HG02970 (cell line): ENCODE results near the gene SPAG16.
"Not testable (repeated sequence)": the region's sequence is repeated elsewhere in the genome, so short reads cannot be mapped to it uniquely, and the experiment has no call there.

Experiments
- ATAC-seq: cut with Tn5 transposase; IDR thresholded peaks from one replicate; pipeline ENCODE4 v1.9.1; 2021; ENCODE audit warnings: mild to moderate bottlenecking, moderate library complexity, moderate number of reproducible peaks; ENCODE audit not compliant: unreplicated experiment, low FRiP score

The SPAG16 gene

DNA sequence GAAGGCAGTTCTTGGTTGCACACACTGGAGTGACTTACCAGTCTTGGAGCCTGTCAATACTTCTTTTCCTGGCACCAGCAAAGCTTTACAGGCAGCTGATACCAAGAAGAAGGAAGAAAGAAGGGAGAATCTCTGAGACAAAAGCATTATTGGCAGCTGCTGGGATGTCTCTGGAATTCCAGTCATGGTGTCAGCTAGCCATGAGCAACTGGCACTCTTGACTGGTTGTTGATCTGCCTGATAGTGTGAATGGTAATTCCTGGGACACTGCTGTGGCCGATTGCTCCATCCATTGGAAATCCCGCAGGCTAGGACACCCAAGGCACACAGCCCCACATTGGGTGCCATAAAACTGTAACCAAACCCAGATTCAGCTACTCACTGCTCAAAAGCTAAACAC, 17.8 kb upstream of the SPAG16 start:
- ATAC-seq, result no peak

DNA sequence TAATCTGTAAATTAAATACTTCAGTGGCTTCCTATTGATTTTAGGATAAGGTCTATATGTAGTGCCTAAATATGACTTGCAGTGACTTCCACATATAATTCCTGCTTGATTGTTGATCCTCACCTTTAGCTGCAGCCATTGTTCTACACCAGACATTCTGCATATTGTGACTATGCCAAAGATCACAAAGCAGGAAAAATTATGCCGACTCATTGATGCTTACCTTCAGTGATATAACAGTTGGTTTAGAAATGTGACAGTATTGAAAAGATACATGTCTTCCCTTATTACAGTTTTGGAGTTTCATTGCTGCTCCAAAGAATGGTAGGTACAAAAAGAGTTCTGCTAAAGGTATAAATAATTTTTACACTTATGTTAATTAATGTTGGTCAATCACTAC, 12.3 kb upstream of the SPAG16 start:
- ATAC-seq, result no peak

DNA sequence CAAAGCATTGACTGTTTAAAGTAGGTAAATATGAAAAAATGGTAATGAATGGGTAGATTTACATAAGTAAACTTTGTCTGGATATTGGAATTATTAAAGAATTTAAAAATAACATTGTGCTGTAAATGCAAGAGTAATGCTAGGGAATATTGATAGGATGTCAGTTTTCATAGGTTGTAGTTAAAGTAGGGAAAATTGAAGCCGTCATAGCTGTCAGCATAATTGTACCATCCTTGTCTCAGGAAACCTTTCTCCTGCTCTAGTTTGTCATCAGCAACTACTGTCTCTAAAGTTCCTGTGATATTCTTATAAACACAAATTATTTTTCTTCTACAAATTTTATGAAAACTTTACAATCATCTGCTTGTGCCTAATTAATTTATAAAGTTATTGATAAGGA, 10.1 kb upstream of the SPAG16 start:
- no peak for ATAC-seq

DNA sequence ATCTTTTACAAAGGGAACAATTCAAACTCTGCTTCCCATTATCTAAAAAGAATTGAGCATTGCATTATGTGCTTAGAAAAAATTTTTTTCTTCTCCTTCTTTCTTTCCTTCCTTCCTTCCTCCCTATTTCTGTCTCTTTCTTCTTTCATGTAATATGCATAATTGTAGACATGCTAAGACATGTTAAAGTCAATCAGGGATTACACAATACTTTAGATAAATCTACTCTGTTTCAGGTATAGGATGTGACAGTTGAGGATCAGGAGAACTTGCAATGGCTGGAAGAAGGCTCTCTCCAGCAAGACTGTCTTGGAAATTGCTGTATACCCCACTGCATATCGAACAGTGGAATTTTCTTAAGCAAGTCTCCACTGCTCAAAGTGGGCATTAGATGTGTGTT, 9.0 kb upstream of the SPAG16 start:
- no peak for ATAC-seq

DNA sequence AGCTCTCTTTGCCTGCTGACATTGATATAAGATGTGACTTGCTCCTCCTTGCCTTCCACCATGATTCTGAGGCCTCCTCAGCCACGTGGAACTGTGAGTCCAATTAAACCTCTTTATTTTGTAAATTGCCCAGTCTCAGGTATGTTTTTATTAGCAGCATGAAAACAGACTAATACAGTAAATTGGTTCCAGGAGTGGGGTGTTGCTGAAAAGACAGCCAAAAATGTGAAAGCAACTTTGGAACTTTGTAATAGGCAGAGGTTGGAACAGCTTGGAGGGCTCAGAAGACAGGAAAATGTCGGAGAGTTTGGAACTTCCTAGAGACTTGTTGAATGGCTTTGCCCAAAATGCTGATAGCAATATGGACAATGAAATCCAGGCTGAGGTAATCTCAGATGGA, 7.1 kb upstream of the SPAG16 start:
- not testable (repeated sequence) for ATAC-seq

DNA sequence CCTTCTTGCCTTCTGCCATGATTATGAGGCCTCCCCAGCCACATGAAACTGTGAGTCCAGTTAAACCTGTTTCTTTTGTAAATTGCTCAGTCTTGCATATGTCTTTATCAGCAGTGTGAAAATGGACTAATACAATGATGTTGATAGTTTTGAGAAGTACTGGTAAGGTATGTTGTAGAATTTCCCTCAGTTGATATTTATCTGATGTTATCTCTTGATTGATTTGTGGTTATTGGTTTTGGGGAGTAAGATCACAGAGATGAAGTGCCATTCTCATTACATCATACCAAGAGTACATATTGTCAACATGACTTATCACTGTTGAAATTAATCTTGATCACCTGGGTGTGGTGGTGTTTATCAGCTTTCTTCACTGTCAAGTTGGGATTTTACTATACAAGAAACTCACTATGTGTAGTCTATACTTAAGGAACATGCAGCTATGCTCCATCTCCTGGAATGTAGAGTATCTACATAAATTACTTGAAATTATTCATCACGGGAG, 5.1 kb upstream of the SPAG16 start:
- no peak for ATAC-seq

DNA sequence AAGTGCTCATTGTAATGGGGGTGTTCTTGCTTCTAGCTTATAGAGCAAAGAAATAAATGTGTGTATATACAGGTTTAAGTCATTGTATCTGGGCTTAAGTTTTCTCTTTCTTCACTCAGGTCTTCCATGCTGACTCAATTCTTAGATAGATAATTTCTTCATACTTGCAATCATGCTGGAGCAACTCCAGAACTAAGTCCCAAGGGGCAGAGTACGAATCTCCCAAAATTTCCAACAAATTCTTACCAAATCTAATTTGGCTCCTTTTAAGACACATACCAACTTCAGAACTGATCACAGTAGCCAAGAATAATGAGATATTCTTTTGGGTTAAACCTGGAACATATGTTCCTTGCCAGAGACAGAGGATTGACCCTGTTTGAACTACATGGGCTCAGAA, 4.3 kb upstream of the SPAG16 start:
- no peak for ATAC-seq

DNA sequence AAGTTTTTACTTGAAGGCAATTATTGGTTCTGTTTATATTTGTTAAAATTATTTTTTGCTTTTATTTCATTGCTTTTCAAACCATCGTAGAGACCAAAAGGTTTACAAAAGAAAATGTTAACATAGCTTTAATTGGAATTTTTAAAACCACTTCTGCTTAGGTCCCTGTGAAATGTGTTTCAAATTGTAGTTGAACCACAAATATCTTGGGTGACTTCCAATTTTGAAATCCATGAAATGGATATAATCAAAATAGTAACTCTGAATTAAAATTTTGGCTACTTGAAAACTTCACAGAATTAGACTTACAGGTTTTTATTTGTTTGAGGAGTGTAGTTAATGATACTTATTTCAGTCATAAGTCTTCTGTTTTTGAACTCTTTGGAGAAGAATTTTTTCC, 3.1 kb upstream of the SPAG16 start:
- ATAC-seq, result no peak

- ATAC-seq, result no peak
Observed at GRCh38 chr2:213285404-213285803, 1.1 kb downstream of the SPAG16 start.

DNA sequence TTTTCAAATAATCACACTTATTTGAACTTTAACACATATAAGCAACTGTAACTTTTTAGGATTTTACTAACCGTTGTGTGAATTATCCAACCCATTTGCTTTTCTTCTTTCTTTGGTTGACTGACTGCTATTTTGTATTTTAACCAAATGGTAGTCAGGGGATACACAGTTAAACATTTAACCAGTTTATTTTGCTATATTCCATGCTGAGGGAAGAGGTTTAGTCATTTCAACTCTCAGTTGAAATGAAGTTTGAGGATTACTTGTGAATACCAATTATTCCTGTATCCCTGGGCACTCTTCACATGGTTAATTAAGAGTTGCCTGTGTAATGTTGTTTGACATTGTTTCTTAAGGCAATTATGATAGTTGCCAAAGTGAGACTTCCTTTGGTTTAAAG, 1.9 kb downstream of the SPAG16 start:
- ATAC-seq, result no peak

- ATAC-seq, result no peak
Observed at GRCh38 chr2:213288913-213289700, 4.8 kb downstream of the SPAG16 start.

- ATAC-seq, result no peak
Observed at GRCh38 chr2:213290501-213290900, 6.2 kb downstream of the SPAG16 start.

- ATAC-seq, result no peak
Observed at GRCh38 chr2:213296270-213296669, 12.0 kb downstream of the SPAG16 start.

DNA sequence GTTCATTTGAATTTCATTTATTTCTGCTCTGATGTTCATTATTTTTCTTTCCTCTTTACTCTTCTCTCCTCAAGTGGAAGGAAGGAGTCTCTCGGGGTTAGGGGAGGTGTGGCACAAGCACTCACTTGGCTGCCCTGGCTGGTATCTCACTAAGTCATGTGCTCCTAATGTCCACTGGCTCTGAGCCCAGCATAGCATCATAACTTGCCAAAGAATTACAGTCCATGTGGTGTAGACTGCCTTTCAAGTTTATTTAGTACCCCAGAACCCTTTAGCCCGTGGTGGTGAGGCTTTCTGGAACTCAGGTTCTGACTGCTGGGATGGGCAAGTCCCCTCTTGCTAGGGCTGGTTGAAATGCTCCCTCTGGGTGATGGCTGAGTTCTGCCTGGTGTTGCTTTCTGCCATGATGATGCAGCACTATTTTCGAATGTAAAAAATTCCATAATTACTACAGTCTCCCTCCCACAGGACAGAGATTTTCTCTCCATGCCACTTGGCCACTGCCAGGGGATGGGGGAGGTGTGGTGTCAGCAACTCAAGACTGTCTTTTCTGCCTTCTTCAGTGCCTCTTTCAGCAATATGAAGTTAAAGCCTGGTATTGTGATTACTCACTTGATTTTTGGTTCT, 22.2 kb downstream of the SPAG16 start:
- ATAC-seq, result no peak

- no peak for ATAC-seq
Observed at GRCh38 chr2:213315168-213315876, 31.1 kb downstream of the SPAG16 start.

- ATAC-seq, result no peak
Observed at GRCh38 chr2:213316001-213316735, 31.9 kb downstream of the SPAG16 start.

DNA sequence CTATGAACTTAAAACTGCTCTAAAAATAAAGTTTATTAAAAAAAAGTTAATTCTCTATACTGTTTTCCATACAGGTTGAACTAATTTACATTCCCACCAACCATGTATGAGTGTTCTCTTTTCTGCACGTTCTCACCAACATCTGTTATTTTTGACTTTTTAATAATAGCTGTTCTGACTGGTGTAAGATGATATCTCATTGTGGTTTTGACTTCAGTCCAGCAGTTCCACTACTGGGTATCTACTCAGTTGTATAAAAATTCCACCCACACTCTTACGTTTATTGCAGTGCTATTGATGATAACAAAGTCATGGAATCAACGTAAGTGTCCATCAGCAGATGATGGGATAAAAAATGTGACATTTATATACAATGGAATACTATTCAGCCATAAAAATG, 33.7 kb downstream of the SPAG16 start:
- ATAC-seq, result no peak

DNA sequence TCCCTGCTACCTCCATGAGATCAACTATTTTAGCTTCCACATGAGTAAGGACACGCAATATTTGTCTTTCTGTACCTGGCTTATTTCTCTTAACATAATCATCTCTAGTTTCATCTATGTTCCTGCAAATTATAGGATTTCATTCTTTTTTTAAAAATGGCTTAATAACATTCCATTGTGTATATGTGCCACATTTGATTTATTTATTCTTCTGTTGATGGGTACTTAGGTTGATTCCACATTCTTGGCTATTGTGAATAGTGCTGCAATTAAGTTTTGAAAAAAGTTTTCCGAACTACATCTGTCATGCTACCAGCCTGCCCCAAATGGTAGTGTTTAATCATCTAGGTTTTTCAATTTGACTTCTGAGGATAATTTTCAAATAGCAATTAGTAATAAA, 36.3 kb downstream of the SPAG16 start:
- no peak for ATAC-seq

DNA sequence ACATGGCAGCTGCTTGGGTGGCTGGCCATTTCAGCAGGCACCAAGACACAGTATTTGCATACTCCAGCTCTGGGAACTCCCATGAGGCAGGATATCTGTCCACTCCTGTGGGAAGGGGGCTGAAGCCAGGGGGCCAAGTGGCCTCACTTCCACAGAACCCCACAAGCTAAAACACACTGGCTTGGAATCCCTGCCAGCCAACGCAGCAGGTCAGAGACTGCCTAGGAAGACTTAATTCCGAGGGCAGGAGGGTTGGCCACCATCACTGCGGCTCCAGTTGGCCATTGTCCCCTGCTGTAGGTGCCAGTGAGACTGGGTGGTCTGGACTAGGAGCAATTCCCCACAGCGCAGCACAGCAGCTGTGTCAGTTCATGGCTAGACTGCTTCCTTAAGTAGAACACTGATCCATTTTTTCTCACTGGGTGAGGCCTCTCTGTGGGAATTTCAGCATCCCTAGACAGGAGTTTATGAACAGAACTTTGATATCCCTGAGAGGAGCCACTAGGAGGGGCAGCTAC, 52.0 kb downstream of the SPAG16 start:
- no peak for ATAC-seq

GRCh38 chr2:213353419-213353818, 69.2 kb downstream of the SPAG16 start:
- no peak for ATAC-seq

DNA sequence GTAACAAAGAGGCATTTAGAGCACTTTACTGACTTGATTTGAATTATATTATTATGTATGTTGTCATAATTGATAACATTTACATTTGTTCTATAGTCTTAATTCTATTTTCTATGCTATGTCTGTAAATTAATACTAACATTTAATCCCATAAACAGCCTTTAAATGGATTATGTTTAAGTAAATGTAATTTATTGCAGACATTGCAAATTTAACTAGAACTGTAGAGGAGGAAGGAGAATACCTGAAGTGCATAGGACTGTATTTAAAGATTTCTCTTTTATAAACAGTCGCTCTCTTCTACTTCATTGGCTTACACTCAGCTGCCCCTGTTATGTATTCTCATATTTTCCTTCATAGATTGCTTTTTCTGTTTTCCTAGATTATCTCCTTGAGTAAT, 92.4 kb downstream of the SPAG16 start:
- ATAC-seq, result no peak
